ENCODE data around the gene ADAMTS9. TPM values are rescaled to one million over a fixed set of nuclear protein-coding genes. Genes with fewer than 3 reads are reported as not detected.

The ADAMTS9 gene
- total RNA-seq, 2 experiments from 2014 or later: not detected

- no peak for ATAC-seq (ENCODE audit: poor library complexity)
Measured at GRCh38 chr3:64595253-64595694, 92.5 kb downstream of the ADAMTS9 start.

GRCh38 chr3:64594134-64594533 lies 93.7 kb downstream of the ADAMTS9 start:
- Histone ChIP-seq H3K4me1 (ENCODE audit: insufficient read depth, low read length) (no peaks in the 10 kb centered on the region), H3K36me3 (ENCODE audit: insufficient read depth, low read length) (no peaks in the 10 kb centered on the region), H3K27me3 (ENCODE audit: control insufficient read depth in 1 of 2, insufficient read depth in 2 of 2, low read length in 2 of 2) (no peaks in the 10 kb centered on the region), H3K9me3 (ENCODE audit: control insufficient read depth in 1 of 2, insufficient read depth in 1 of 2, low read length in 2 of 2) (no peaks in the 10 kb centered on the region), H3K4me3 (ENCODE audit: low read length) (no peak overlapping the region), H3K27ac (ENCODE audit: low read depth in 1 of 2, low read length in 2 of 2) (no peak overlapping the region)
- ChIA-PET CTCF (no interaction called here), POLR2A (no interaction called here)
- Mint-ChIP-seq H3K27me3 (no peaks in the 10 kb centered on the region), H3K4me1 (ENCODE audit: low read depth) (no peaks in the 10 kb centered on the region), H3K4me3 (no peak overlapping the region), H3K27ac (no peak overlapping the region), H3K36me3 (ENCODE audit: low read depth) (no peaks in the 10 kb centered on the region), H3K9me3 (no peaks in the 10 kb centered on the region)
- DNase-seq (no peak), ATAC-seq (ENCODE audit: poor library complexity) (no peak)
- intact Hi-C loops (cut with DNase I, micrococcal nuclease): no loop called here
- TF ChIP-seq CTCF (IDR thresholded peaks at IDR 0.05): no peak

More at GRCh38 chr3:64595253-64595694, 92.5 kb downstream of the ADAMTS9 start:
- no peak for TF ChIP-seq CTCF (IDR thresholded peaks at IDR 0.05)
- Mint-ChIP-seq H3K9me3 (no peaks in the 10 kb centered on the region), H3K4me3 (no peak overlapping the region), H3K27ac (no peak overlapping the region), H3K27me3 (no peaks in the 10 kb centered on the region), H3K36me3 (ENCODE audit: low read depth) (no peaks in the 10 kb centered on the region), H3K4me1 (ENCODE audit: low read depth) (no peaks in the 10 kb centered on the region)
- Histone ChIP-seq H3K36me3 (ENCODE audit: insufficient read depth, low read length) (no peaks in the 10 kb centered on the region), H3K4me3 (ENCODE audit: low read length) (no peak overlapping the region), H3K27me3 (ENCODE audit: control insufficient read depth in 1 of 2, insufficient read depth in 2 of 2, low read length in 2 of 2) (no peaks in the 10 kb centered on the region), H3K4me1 (ENCODE audit: insufficient read depth, low read length) (no peaks in the 10 kb centered on the region), H3K9me3 (ENCODE audit: control insufficient read depth in 1 of 2, insufficient read depth in 1 of 2, low read length in 2 of 2) (no peaks in the 10 kb centered on the region), H3K27ac (ENCODE audit: low read depth in 1 of 2, low read length in 2 of 2) (no peak overlapping the region)
- ChIA-PET CTCF (no interaction called here), POLR2A (no interaction called here)
- intact Hi-C loops (cut with DNase I, micrococcal nuclease): no loop called here
- DNase-seq: no peak

GRCh38 chr3:64593350-64593749 lies 94.5 kb downstream of the ADAMTS9 start:
- no peak overlapping the region for H3K27ac Mint-ChIP-seq
- no peak for ATAC-seq (ENCODE audit: poor library complexity)
- no peak overlapping the region for H3K4me3 Mint-ChIP-seq
- Histone ChIP-seq H3K4me3 (ENCODE audit: low read length) (no peak overlapping the region), H3K9me3 (ENCODE audit: control insufficient read depth in 1 of 2, insufficient read depth in 1 of 2, low read length in 2 of 2) (no peaks in the 10 kb centered on the region), H3K4me1 (ENCODE audit: insufficient read depth, low read length) (no peaks in the 10 kb centered on the region), H3K36me3 (ENCODE audit: insufficient read depth, low read length) (no peaks in the 10 kb centered on the region), H3K27ac (ENCODE audit: low read depth in 1 of 2, low read length in 2 of 2) (no peak overlapping the region), H3K27me3 (ENCODE audit: control insufficient read depth in 1 of 2, insufficient read depth in 2 of 2, low read length in 2 of 2) (no peaks in the 10 kb centered on the region)
- H3K9me3 Mint-ChIP-seq: no peaks in the 10 kb centered on the region
- ChIA-PET CTCF (no interaction called here), POLR2A (no interaction called here)
- TF ChIP-seq CTCF (IDR thresholded peaks at IDR 0.05): no peak
- intact Hi-C loops (cut with DNase I, micrococcal nuclease): no loop called here
- H3K4me1 Mint-ChIP-seq (ENCODE audit: low read depth): no peaks in the 10 kb centered on the region
- DNase-seq: no peak
- H3K36me3 Mint-ChIP-seq (ENCODE audit: low read depth): no peaks in the 10 kb centered on the region
- H3K27me3 Mint-ChIP-seq: no peaks in the 10 kb centered on the region

All from CD4-positive, alpha-beta T cell (primary cell).